Urinary bladder (tissue), 4 donors: ENCODE data around the gene DAB1. TPM values are rescaled to one million over a fixed set of nuclear protein-coding genes. Genes with fewer than 3 reads are reported as not detected.

ENCODE experiments used
- DNase-seq: peaks from one replicate; pipeline ENCODE4 v3.0.0-alpha.2; 2015; ENCODE audit errors: extremely low spot score
- H3K27ac ChIP-seq: one replicate; pipeline ENCODE4 v1.5.1; 2013; ENCODE audit warnings: low read depth, mild to moderate bottlenecking, moderate library complexity
- H3K36me3 ChIP-seq: one replicate; pipeline ENCODE4 v1.6.1; 2013; ENCODE audit warnings: mild to moderate bottlenecking, moderate library complexity; ENCODE audit not compliant: insufficient read depth
- H3K4me1 ChIP-seq: one replicate; pipeline ENCODE4 v1.6.1; 2013; ENCODE audit warnings: mild to moderate bottlenecking, moderate library complexity; ENCODE audit not compliant: insufficient read depth
- H3K4me3 ChIP-seq: one replicate; pipeline ENCODE4 v1.5.1; 2013; ENCODE audit warnings: low read depth, low read length
- WGBS: extraction: QIAGEN DNeasy Blood & Tissue Kit; methylation state at CpG from one replicate; pipeline ENCODE4 v1.1.7; 2013; 5-methylcytosine and 5-hydroxymethylcytosine counted together
- polyA plus RNA-seq: library from polyadenylated mRNA; stranded (reverse); fragments of 200-250 nt; gene quantifications from one replicate; pipeline ENCODE4 v1.2.3, GENCODE V29; 2013
- total RNA-seq: library from RNA; depleted of rRNA; stranded (reverse); fragments of >200 nt; gene quantifications from one replicate; pipeline ENCODE4 v1.2.3, GENCODE V29; 2014
- donor health status: healthy with polysubstance abuse.
- donor health status: healthy.

The DAB1 gene
- total RNA-seq (4.9 TPM), polyA plus RNA-seq (0.86 TPM)

DNA sequence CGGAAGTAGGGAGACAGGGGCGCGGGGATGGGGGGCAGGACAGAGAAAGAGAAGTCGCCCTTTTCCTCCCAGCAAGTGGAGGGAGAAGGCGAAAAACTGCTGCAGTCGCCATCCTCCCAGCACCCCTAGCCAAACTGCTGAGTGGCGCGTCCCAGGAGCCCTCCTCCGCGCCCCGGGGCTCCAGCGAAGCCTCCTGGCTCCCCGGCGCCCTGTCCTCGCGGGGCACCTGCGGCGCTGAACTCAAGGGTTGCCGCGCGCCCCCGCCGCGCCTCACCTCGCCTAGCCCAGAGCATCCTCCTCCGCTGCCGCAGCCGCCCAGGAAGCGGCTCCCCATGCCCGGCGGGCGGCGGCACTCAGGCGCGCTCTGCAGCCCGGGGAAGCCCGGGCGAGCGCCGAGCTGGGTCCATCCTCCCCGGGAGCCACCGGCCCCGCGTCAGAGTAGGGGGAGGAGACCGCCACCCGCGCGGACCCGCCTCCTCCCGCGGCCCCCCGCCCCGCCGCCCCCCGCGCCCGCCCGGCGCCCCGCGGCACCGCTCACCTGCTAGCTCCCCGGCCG, at the start of gene DAB1:
Gene DAB1 (minus strand): TSS at position 405 of the 556 bp plus-strand sequence. CDS start 133,030 bp downstream, outside the sequence.
- under 1% methylated on average over 64 of the region's 64 CpGs for WGBS
- H3K4me1 ChIP-seq, result no peaks in the 10 kb centered on the region
- H3K27ac ChIP-seq, result no peak within 1 kb of the TSS
- H3K4me3 ChIP-seq, result peak within 1 kb of the TSS; percentile 38
- H3K36me3 ChIP-seq, result no peaks in the 10 kb centered on the region
- no peak for DNase-seq

DNA sequence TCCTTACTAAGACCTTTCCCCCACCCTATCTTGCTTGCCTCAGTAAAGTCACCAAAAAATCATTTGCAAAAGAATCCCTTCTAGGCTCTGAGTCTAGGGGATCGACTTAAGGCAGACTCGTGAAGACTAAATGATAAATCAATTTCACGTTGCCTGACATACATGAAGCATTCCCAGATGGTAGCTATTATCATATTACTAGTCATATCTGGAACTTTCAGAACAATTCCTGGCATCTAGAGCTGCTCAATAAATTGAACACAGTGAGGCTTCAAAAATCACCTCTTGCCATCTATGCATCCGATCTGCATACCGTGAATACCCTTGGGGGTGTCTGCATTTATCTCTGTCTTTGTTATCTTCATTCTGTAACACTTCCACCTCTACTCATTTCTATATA, 49.6 kb upstream of the DAB1 start:
- 59% methylated on average over 5 of the region's 5 CpGs for WGBS
- Histone ChIP-seq H3K4me1 (no peaks in the 10 kb centered on the region), H3K27ac (no peak overlapping the region), H3K4me3 (no peak overlapping the region), H3K36me3 (no peaks in the 10 kb centered on the region)
- no peak for DNase-seq

DNA sequence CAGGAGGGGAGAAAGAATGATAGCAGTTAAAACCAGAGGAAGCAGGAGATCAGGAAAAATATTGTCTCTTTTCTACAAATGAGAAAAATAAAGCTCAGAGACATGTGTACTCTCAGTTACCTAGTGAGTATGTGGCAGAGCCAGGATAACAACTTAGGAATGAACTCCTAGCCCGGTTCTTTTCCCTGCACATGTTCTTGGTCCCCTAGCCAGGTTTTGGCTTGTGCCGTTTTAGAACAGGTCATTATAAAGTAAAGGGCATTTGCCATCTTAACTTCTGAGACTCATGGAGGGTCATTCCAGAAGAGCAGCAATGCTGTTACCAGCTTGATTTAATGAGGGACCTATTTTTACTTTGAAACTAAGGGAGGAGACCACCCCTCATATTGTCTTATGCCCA, 48.1 kb upstream of the DAB1 start:
- WGBS, result 93% methylated on average over 2 of the region's 2 CpGs
- Histone ChIP-seq H3K4me1 (no peaks in the 10 kb centered on the region), H3K27ac (no peak overlapping the region), H3K4me3 (no peak overlapping the region), H3K36me3 (no peaks in the 10 kb centered on the region)
- no peak for DNase-seq

DNA sequence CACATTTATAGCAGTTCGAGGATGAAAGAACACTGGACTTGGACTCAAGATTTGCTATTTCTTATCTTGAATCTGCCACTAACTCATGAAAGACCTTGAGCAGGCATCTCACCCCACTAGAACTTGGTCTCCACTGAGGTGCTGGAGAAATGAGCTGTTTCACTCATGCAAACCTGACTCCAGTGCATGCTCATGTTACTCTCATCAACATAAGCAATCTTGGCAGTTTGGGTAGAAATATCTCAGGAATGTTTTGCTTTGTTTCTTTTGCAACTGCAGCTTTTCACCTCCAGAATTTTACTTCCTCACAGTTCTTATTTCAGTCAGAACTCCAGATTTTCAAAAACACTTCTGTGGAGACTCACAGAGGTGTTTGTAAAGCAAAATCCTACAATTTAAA, 46.2 kb upstream of the DAB1 start:
- no peak for DNase-seq
- Histone ChIP-seq H3K4me3 (no peak overlapping the region), H3K4me1 (no peaks in the 10 kb centered on the region), H3K36me3 (no peaks in the 10 kb centered on the region), H3K27ac (no peak overlapping the region)
- 65% methylated on average over 1 of the region's 1 CpG for WGBS

DNA sequence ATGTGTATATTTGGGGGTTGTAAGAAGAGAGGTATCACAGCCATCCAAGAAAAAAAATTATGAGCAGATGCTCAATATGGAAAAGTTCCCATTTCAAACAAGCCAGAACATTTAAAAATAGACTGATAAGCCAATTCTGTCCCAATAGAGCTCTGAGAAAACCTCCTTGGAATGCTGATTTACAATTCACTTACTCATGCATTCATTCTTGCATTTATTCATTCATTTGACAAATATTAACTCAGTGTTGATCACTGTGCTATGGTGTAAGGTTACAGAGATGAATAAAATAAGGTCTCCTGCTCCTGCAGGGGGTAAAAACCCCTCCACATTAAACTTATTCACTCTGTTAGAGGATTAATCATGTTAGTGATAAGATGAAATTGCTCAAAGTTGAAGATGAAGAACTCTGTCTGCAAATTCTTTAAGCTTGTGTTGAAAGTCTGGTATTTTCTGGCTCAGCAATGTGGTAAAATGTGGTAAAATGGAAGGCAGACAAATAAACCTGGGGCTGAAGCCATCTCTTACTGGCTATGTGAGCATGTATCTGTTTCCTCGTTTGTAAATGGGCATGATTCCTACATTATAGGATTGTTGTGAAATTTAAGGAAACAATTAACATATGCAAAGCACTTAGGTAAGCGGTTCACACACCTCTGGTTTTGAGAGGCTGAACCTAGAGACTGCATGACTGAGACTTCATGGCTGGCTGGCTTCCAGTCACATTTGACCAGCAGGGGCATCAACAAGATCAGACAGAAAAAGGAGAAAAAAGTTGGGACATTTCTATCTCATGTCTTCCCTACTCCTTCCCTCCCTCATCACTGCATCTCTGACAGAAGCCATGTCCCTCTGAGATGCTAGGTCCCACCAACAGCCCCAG, 45.0 kb upstream of the DAB1 start:
- 66% methylated on average over 2 of the region's 2 CpGs for WGBS
- H3K36me3 ChIP-seq, result no peaks in the 10 kb centered on the region
- H3K4me1 ChIP-seq, result no peaks in the 10 kb centered on the region
- no peak overlapping the region for H3K27ac ChIP-seq
- DNase-seq, result no peak
- no peak overlapping the region for H3K4me3 ChIP-seq

DNA sequence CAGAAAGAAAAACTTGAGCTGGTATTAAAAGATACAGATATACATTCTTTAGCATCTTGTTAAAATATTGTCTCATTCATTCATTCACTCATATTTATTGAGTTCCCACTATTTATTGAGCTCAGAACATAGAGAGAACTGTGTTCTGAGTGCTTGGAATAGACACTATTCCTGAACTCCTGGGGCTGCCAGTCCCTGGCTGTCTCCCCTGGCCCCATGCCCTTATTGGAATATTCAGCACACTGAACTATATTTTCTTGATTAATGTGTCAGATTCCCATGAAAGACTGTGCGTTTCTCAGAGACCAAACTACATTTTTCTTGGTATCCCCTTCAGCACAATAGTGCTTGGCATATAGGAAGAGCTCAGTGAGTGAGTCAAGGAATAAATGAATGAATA, 44.0 kb upstream of the DAB1 start:
- Histone ChIP-seq H3K36me3 (no peaks in the 10 kb centered on the region), H3K4me1 (no peaks in the 10 kb centered on the region), H3K4me3 (no peak overlapping the region), H3K27ac (no peak overlapping the region)
- no peak for DNase-seq
- 71% methylated on average over 1 of the region's 1 CpG for WGBS

DNA sequence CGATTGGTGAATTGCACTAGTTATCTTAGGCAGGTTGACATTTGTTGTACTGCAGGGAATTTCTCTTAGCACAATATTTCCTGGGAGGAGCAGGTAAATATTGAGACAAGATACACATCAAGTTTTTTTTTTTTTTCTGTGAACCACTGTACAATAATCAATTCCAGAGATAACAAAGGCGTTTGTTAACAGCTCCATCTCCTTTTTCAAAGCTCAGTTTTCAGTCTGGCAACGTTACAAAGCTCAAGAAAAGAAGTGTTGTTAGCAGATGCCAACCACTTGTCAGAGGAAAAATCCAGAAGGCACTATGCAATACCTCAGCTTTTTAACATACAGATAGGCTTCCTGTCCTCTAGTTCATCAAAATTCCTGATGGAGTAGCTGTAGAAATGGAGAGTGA, 40.9 kb upstream of the DAB1 start:
- no peak for DNase-seq
- WGBS, result 24% methylated on average over 3 of the region's 3 CpGs
- Histone ChIP-seq H3K4me1 (no peaks in the 10 kb centered on the region), H3K4me3 (no peak overlapping the region), H3K36me3 (no peaks in the 10 kb centered on the region), H3K27ac (no peak overlapping the region)

DNA sequence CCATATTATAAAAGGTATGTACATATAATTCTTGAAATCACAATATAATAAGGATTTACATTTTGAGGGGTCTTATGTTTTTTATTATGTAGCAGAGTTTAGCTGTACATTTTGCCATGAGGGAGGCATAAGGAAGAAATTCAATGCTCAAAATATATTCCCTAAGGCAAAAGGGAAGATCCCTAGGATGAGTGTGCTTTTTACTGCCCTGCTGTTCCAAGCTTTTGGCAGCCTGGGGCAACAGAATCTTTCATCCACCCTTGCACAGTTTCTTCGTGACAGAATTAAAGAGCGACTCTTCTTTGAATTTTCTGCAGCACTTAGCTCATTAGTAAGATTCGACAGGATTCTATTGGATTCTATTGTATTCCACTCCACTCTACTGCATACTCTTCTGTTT, 39.5 kb upstream of the DAB1 start:
- 65% methylated on average over 3 of the region's 3 CpGs for WGBS
- no peaks in the 10 kb centered on the region for H3K4me1 ChIP-seq

DNA sequence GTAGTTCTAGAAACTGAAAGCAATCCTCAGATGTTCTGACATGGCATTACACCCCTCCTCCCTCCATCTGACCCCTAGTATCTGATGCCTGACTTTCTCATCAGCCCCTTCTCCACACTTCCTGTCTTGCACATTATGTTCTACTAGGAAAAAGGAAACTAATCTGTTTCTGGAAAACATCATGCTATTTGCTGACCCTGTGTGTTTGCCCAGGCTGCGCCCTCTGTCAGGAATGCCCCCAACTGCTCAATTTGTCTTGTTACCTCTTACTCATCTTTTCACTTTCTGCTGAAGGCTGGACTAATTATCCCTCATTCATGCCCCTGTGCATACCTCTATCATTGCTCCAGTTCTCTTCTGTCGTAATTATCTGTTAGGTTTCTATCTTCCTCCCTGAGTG, 37.5 kb upstream of the DAB1 start:
- no peak overlapping the region for H3K27ac ChIP-seq
- DNase-seq, result no peak
- no peaks in the 10 kb centered on the region for H3K36me3 ChIP-seq
- H3K4me1 ChIP-seq, result no peaks in the 10 kb centered on the region
- WGBS, result 73% methylated on average over 2 of the region's 2 CpGs
- H3K4me3 ChIP-seq, result no peak overlapping the region

More for the DNA sequence above, 39.5 kb upstream of the DAB1 start:
- Histone ChIP-seq H3K4me3 (no peak overlapping the region), H3K36me3 (no peaks in the 10 kb centered on the region), H3K27ac (no peak overlapping the region)
- DNase-seq, result no peak

DNA sequence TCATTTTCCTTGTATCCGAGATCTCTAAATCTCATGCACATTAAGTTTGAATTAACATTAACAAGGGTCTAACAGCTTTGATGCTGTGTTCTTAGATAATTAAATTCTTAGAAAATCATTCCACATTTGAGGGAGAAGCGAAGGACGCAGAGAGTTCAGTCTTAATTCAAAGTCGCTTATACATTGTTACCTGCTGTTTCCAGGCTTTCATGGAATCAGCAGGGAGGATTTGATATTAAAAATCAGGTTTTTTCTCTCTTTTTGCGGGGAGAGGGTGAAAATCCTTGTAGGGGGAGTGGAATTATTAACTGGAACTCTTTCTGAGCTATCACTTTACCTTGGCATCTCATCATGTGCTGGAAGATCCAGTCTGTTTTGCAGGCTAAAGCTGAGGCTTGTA, 27.7 kb upstream of the DAB1 start:
- no peaks in the 10 kb centered on the region for H3K36me3 ChIP-seq
- no peak overlapping the region for H3K27ac ChIP-seq
- no peak overlapping the region for H3K4me3 ChIP-seq
- H3K4me1 ChIP-seq, result no peaks in the 10 kb centered on the region
- WGBS, result 72% methylated on average over 5 of the region's 5 CpGs
- DNase-seq, result no peak

DNA sequence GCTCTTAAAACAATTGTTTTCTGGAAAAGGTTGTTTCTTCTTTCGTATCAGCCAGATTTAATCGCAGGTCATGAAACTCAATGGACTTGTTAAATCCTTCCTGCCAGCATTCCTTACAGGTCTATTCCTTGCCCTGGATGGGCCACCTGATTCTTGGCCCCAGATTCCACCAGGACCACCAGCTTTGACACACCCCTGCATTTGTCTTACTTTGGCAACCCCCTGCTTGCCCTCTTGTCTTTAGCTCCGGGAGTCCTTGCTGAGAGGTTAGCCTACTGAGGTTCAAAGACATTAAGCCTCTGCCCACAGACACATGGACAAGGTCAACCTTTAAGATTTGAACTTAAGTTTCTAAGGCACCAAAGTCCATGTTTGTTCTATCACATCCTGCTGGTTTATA, 27.1 kb upstream of the DAB1 start:
- Histone ChIP-seq H3K4me3 (no peak overlapping the region), H3K4me1 (no peaks in the 10 kb centered on the region), H3K27ac (no peak overlapping the region), H3K36me3 (no peaks in the 10 kb centered on the region)
- no peak for DNase-seq
- WGBS, result 50% methylated on average over 3 of the region's 3 CpGs

DNA sequence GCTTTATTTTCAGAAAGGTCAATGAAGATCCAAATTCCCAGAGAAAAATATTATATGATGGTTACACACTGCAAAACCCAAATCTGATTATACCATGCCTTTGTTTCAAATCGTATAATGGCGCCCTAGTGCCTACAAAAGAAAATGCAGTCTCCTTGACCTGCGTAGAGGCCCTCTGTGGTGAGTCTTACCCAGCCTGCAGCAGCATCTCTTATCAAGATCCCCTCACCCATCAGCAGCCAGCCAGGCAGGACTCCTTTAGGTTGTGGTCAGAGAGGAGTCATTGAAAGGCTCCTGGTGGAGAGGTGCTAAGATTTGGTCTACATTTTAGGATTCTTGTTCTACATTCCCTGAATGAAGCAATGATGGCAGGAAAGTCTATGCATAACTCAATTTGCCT, 23.7 kb upstream of the DAB1 start:
- Histone ChIP-seq H3K27ac (no peak overlapping the region), H3K4me1 (no peaks in the 10 kb centered on the region), H3K36me3 (no peaks in the 10 kb centered on the region), H3K4me3 (no peak overlapping the region)
- DNase-seq, result no peak
- 88% methylated on average over 3 of the region's 3 CpGs for WGBS

DNA sequence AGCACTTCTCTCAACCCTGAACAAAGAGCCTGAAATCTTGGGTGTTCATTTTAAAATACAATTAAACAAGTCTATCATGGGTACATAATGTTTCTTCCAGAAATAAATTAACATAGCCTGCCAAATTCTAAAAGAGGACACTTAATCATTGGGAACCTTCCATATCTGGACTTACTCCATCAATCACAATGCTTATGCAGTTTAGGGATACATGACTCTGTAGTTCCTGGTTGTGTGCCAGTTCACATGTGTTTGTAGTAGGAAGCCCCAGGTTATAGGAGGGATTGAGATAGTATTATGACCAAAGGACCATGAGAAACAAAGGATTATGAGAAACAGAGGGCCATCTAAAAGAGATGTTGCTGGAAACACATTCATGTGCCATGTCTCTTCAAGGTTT, 19.1 kb upstream of the DAB1 start:
- Histone ChIP-seq H3K4me1 (no peaks in the 10 kb centered on the region), H3K36me3 (no peaks in the 10 kb centered on the region), H3K27ac (no peak overlapping the region), H3K4me3 (no peak overlapping the region)
- no peak for DNase-seq

DNA sequence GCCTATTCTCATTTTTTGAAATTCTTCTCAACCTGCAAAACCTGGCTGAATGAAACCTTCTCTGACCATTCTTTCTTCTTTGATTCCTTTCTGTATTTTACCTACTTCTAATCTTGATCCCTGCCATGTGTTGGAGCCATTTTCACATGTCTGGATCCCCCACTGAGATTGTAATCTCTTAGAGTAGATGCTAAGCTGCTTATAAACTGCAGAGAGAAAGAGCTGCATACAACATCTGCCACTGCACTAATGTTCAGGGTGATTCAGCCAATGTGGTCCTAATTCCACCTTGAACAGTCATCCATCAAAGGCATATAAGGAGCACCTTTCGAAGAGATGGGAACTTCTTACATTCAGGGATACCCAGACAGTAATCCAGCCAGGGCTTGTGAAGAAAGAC, 16.2 kb upstream of the DAB1 start:
- H3K4me3 ChIP-seq, result no peak overlapping the region
- H3K4me1 ChIP-seq, result no peaks in the 10 kb centered on the region
- H3K27ac ChIP-seq, result no peak overlapping the region
- DNase-seq, result no peak
- 77% methylated on average over 1 of the region's 1 CpG for WGBS
- no peaks in the 10 kb centered on the region for H3K36me3 ChIP-seq
